Middle frontal gyrus (tissue), 1 donor: ENCODE data around the gene CDH23.

Experiments
- DNase-seq: peaks from one replicate; pipeline ENCODE4 v3.0.0-alpha.2; 2015; ENCODE audit warnings: low spot score; ENCODE audit errors: extremely low spot score

CDH23 gene

DNA sequence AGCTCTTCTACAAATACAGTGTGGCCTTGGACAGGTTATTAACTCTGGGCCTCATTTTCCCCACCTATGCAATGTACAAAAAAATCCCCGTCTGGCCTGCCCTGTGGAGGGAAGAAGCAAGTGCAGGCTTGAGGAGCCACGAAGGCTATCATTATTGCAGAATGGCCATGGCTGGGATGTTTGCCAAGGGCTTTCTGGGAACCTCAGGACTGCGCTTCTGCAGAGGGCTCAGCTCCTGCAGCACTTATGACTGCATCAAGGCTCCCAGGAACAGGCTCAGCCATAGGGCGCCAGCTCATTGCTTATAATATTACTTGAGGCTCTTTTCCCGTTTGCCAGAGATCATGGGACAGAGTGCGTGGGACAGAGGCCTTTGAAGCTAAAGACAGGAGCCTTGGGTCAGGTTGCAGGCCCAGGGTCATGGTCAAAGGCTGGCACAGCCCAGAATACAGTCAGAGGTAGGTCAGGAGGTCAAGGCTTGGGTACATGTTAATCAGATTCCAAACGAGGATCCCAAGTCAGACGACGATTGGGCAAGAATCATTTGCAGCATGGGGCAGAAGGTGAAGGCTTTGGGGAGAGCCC is 343.4 kb downstream of the CDH23 start:
- no peak for DNase-seq

- DNase-seq: no peak
Measured at GRCh38 chr10:71741029-71741428, 344.3 kb downstream of the CDH23 start.

DNA sequence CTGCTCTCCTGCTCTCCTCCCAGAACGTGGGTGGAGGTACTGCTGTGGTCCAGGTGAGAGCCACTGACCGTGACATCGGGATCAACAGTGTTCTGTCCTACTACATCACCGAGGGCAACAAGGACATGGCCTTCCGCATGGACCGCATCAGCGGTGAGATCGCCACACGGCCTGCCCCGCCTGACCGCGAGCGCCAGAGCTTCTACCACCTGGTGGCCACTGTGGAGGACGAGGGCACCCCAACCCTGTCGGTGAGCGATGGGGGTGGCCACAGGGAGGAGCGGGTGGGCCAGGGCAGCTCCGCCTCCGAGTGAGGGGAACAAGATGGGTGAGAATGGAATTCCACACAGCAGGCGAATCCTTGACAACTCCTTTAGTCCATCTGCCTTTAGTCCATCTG is 345.0 kb downstream of the CDH23 start:
- DNase-seq: no peak

DNA sequence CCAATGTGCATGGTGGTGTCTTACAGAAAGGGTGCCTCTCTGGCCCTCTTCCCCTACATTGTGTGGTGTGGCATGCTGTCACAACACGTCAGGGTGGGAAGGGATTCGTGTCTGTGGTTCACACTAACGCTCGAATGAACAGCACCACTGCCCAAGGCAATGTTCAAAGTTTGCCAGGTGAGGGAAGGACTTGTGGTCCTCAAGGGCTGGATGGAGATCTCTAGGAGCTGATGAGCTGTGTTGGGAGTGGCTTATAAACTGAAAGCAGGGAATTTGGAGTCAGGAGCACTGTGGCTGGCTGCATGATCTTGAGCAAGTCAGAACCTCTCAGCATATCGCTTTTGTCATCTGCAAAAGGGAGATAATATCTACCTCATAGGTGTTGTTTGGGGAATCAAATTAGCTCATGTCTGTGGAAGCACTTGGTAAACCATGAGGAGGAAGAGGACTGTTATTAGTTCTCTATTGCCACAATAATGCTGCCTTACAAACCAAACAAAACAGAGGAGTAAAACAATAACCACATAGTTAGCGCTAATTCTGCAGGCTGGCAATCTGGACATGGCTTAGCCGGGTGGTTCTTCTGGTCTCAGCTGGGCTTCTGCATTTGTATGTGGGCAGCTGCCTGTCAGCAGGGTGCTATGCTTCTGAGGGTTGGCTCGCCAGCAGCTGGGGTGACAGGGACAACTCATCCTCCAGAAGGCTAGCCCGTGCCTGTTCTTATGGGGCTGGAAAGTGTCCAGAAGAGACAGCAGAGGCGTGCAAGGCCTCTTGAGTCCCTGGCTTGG is 345.8 kb downstream of the CDH23 start:
- no peak for DNase-seq

- no peak for DNase-seq
Measured at GRCh38 chr10:71743089-71743838, 346.5 kb downstream of the CDH23 start.

GRCh38 chr10:71743866-71744265 is 347.1 kb downstream of the CDH23 start:
- DNase-seq: no peak

GRCh38 chr10:71744897-71745663 is 348.4 kb downstream of the CDH23 start:
- DNase-seq: no peak

DNA sequence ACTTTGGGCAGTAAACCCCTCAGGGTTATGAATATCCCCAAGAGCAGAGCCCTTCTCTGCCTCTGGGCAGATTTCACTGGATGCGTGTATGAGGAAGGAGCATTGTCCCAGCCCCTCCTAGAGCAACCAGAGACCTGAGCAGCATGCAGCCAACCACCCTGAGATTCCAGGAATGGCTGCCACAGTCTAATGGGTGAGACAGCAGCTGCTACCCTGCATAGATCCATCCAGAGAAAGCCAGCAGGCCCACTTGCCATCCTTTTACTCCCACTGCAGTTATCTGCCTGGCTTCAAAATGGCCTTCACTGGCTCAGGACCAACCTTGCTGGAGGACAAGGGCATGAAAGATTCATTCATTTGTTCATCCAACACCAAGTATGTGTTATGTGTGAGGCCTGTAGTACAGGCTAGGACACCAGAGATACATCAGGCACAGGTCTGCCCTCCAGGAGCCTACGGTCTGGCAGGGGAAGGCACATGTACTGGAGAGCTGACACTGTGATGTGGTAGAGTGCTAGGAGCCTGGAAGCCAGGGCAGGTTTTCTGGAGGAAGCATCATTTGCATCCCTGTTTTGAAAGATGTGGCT is 349.0 kb downstream of the CDH23 start:
- no peak for DNase-seq

GRCh38 chr10:71746344-71747037 is 349.8 kb downstream of the CDH23 start:
- DNase-seq: no peak

- DNase-seq: no peak
Measured at GRCh38 chr10:71747039-71747531, 350.4 kb downstream of the CDH23 start.

- DNase-seq: no peak
Measured at GRCh38 chr10:71747551-71748523, 351.1 kb downstream of the CDH23 start.

- no peak for DNase-seq
Measured at GRCh38 chr10:71748671-71749191, 352.0 kb downstream of the CDH23 start.

DNA sequence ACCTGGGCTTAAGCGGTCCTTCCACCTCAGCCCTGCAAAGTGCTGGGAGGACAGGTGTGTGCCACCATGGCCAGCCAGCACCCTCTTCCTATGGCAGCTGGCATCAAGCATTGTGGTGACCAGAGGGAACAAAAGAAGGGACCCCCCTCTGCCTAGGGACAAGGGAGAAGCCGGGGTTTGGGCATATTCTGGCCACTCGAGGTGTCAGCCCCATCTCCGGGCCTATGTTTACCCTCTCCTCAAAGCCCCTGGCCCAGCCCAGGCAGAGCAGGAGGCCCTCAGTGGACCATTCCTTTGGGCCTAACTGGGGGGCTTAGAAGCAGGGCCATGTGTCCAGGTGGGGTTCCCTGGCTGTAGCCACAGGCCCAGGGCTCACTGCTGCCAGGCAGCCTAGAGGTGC is 352.7 kb downstream of the CDH23 start:
- no peak for DNase-seq

DNA sequence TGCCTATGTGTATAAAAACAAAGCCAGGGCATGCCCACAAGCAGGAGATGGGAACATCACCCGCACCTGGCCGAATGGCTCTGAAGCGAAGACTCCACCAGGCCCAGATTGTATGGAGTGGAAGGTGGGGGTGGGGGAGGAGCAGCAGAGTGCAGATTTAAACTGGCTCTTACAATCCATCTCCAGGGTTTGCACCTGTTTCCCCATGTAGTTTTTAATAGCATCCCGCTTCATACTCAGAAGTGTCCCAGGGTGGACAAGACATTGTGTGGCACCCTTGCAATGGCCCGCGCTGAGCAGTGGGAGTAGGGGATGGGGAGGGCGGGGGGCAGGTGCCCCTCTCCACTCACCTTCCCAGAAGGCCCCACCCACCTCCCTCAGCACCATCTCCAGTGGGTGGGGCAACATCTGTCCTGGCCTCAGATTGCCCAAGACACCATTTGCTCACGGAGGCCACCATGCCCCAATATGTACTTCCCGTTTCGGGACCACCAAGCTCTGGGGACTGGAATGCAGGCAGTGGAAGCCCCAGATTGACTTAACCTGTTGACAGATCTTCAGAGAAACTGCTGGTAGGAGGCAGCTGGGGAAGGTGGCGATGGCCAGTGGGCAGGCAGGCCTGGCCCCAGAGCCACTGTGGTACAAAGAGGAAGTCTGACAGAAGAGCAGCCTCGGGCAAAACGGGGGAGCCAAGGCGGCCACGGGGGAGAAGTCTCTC is 353.6 kb downstream of the CDH23 start:
- no peak for DNase-seq

DNA sequence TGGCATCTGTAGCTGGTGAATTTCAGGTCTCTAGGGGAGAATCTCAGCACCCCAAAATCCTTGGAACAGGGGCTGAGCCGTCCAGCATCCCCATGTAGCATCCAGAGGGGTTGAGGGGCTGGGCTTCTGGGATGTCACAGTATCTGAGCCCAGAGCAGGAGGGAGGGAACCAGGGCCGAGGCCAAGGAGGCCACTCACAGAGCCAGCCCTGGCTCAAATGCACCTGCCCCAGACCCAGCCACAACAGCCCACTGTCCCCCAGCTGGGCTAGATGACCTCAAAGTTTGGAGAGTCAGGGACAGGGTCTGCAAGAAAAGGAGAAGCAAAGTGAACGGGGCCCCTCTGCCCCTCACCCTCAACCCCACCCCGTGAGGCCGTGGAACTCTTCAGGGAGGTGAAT is 354.3 kb downstream of the CDH23 start:
- no peak for DNase-seq

DNA sequence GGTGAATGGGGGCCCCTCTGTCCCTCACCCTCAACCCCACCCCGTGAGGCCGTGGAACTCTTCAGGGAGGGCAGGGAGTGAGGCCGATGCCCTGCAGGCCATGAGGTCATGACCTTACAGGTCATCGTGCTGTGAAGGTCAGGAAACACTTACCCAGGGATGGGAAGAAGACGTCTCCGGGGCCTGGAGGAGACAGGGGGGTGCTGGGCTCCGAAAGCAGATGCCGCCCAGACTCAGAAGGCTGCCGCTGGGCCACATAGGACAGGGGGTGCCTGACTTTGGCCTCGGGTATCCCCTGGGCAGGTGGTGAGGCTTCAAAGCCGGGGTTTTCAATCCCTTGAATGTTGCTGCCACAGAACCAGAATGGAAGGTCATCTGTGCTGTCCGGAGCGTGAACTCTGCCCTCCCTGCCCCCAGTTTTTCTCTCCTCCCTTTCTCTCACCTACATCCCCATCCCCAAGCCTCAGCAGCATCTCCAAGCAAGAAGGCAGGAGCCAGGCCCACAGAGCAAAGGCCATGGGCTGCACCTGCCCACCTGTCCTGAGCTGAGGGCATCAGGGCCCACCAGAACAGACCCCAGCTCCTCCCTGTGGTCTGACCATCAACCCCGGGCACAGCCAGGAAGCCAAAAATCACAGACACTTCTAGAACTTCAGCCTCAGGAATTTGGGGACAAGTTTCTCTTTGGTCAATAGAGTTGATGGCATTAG is 354.9 kb downstream of the CDH23 start:
- no peak for DNase-seq

GRCh38 chr10:71752391-71753090 is 355.8 kb downstream of the CDH23 start:
- no peak for DNase-seq
